GM12874 (cell line): ENCODE results near the gene MEI1.

Experiments used
- CTCF ChIP-seq: IDR thresholded peaks from 2 replicates; pipeline ENCODE4 v1.5.1; 2011; ENCODE audit warnings: low read depth, mild to moderate bottlenecking, control low read depth, low read length, moderate library complexity; ENCODE audit not compliant: insufficient read depth

The MEI1 gene

GRCh38 chr22:41752011-41752970, 53.0 kb downstream of the MEI1 start:
- TF ChIP-seq CTCF: no peak

- no peak for TF ChIP-seq CTCF
Measured at GRCh38 chr22:41753984-41754383, 54.7 kb downstream of the MEI1 start.

- TF ChIP-seq CTCF: no peak
Measured at GRCh38 chr22:41757502-41757901, 58.2 kb downstream of the MEI1 start.

GRCh38 chr22:41758231-41758630, 58.9 kb downstream of the MEI1 start:
- no peak for TF ChIP-seq CTCF

GRCh38 chr22:41762980-41763779, 63.9 kb downstream of the MEI1 start:
- TF ChIP-seq CTCF: peak; percentile 83

- no peak for TF ChIP-seq CTCF
Measured at GRCh38 chr22:41766476-41766875, 67.2 kb downstream of the MEI1 start.

GRCh38 chr22:41768430-41768829, 69.1 kb downstream of the MEI1 start:
- no peak for TF ChIP-seq CTCF
